Measurements from ENCODE around the gene ZMPSTE24.
"Not testable (repeated sequence)": the region's sequence is repeated elsewhere in the genome, so short reads cannot be mapped to it uniquely, and the experiment has no call there.

Gene ZMPSTE24

DNA sequence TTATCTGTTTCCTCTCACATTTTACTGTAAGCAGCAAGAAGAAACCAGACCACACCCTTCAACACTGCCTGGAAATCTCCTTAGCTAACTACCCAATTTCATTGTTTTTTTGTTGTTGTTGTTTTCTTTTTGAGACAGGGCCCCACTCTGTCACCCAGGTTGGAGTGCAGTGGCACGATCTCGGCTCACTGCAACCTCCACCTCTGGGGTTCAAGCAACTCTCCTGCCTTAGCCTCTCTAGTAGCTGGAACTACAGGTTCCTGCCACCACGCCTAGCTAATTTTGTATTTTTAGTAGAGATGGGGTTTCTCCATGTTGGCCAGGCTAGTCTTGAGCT lies 84.3 kb downstream of the ZMPSTE24 start:
- not testable (repeated sequence) for H3K79me2 ChIP-seq (ENCODE audit: control insufficient read depth, insufficient read depth, low read length, poor library complexity); H3K9me3 ChIP-seq (ENCODE audit: insufficient read depth, low read depth, low read length); H3K23ac ChIP-seq (ENCODE audit: low read length); H3K4me3 ChIP-seq (ENCODE audit: low read depth, low read length); H4K91ac ChIP-seq (ENCODE audit: low read depth, low read length); H4K12ac ChIP-seq (ENCODE audit: low read depth, low read length); H2BK120ac ChIP-seq (ENCODE audit: insufficient read depth, low read length, poor library complexity); H3K4ac ChIP-seq (ENCODE audit: low read depth, low read length); H2AFZ ChIP-seq (ENCODE audit: insufficient read depth, low read length, poor library complexity); H3K4me2 ChIP-seq (ENCODE audit: low read length); H3K79me1 ChIP-seq (ENCODE audit: low read length); H3K27me3 ChIP-seq (ENCODE audit: insufficient read depth, low read length); DNase-seq; H2BK12ac ChIP-seq (ENCODE audit: low read length); H4K8ac ChIP-seq (ENCODE audit: low read depth, low read length); H3K27ac ChIP-seq (ENCODE audit: low read depth, low read length); H3K36me3 ChIP-seq (ENCODE audit: control insufficient read depth in 1 of 2, insufficient read depth in 2 of 2, low read length in 2 of 2); H3K4me1 ChIP-seq (ENCODE audit: control insufficient read depth in 1 of 2, insufficient read depth in 2 of 2, low read length in 2 of 2); H3K14ac ChIP-seq (ENCODE audit: low read length); H2AK5ac ChIP-seq (ENCODE audit: low read length); H2BK5ac ChIP-seq (ENCODE audit: low read depth, low read length, poor library complexity); H3K18ac ChIP-seq (ENCODE audit: low read length); H3K9ac ChIP-seq (ENCODE audit: low read length)
- WGBS (ENCODE audit: extremely low coverage, insufficient coverage, insufficient read length), result no CpG with 5 or more reads among the region's 3 CpGs
